IMR-90 (cell line): ENCODE measurements around the gene PTPRN2. TPM values are rescaled to one million over a fixed set of nuclear protein-coding genes. Genes with fewer than 3 reads are reported as not detected.

Experiments
- ATAC-seq: fragments of 200-7000 bp; cut with Tn5 transposase; 2 replicates; pipeline ENCODE4 v1.9.1; 2020; ENCODE audit warnings: low read depth, mild to moderate bottlenecking, moderate library complexity
- BruUV-seq: library from RNA; stranded (reverse); fragments of 400-500 nt; replicated peaks from 2 replicates; lab custom pipeline; 2021; lab: Mats Ljungman, UMichigan
- CTCF ChIA-PET: fragments of 300-600 bp; formaldehyde crosslinking; extraction: SDS; loops from one replicate; lab custom pipeline; 2021; ENCODE audit warnings: antibody characterized with exemption; lab: Yijun Ruan, JAX
- POLR2A ChIA-PET: fragments of 300-600 bp; sonication (Branson Sonifier 250); formaldehyde crosslinking; loops from one replicate; lab custom pipeline; 2022; ENCODE audit warnings: antibody characterized with exemption; ENCODE audit not compliant: unreplicated experiment; lab: Charles Lee
- DNase-seq: peaks from one replicate; pipeline ENCODE4 v3.0.0; 2013
- H2AFZ ChIP-seq: replicated peaks from 2 replicates; pipeline ENCODE3; 2013; ENCODE audit warnings: low read length, mild to moderate bottlenecking; ENCODE audit not compliant: poor library complexity
- H2AK5ac ChIP-seq: 2 replicates; pipeline ENCODE4 v1.6.1; 2013; ENCODE audit warnings: low read depth, low read length, inconsistent platforms
- H2AK9ac ChIP-seq: replicated peaks from 2 replicates; pipeline ENCODE3; 2013; ENCODE audit warnings: mild to moderate bottlenecking, low read depth, low read length, moderate library complexity; ENCODE audit not compliant: poor library complexity
- H2BK120ac ChIP-seq: 2 replicates; pipeline ENCODE4 v1.6.1; 2013; ENCODE audit warnings: low read depth, low read length, inconsistent platforms
- H2BK15ac ChIP-seq: 3 replicates; pipeline ENCODE4 v1.6.1; 2013; ENCODE audit warnings: low read depth, low read length, inconsistent platforms
- H2BK20ac ChIP-seq: 2 replicates; pipeline ENCODE4 v1.6.1; 2013; ENCODE audit warnings: low read depth, mild to moderate bottlenecking, inconsistent platforms, low read length, moderate library complexity
- H2BK5ac ChIP-seq: 2 replicates; pipeline ENCODE4 v1.6.1; 2013; ENCODE audit warnings: mild to moderate bottlenecking, low read depth, low read length, inconsistent platforms; ENCODE audit not compliant: poor library complexity, severe bottlenecking
- H3K14ac ChIP-seq: replicated peaks from 2 replicates; pipeline ENCODE4 v1.6.1; 2013; ENCODE audit warnings: low read depth, low read length, inconsistent platforms
- H3K18ac ChIP-seq: 2 replicates; pipeline ENCODE4 v1.6.1; 2013; ENCODE audit warnings: low read depth, low read length, control low read depth
- H3K23ac ChIP-seq: 2 replicates; pipeline ENCODE4 v1.6.1; 2013; ENCODE audit warnings: low read depth, low read length, inconsistent platforms
- H3K27ac ChIP-seq: 2 replicates; pipeline ENCODE4 v1.5.1; 2013; ENCODE audit warnings: mild to moderate bottlenecking, control low read depth, low read length; ENCODE audit not compliant: insufficient read depth
- H3K27me3 ChIP-seq: 2 replicates; pipeline ENCODE4 v1.6.1; 2013; ENCODE audit warnings: low read length; ENCODE audit not compliant: control insufficient read depth, insufficient read depth
- H3K36me3 ChIP-seq: 2 replicates; pipeline ENCODE4 v1.6.1; 2013; ENCODE audit warnings: low read length, mixed read lengths; ENCODE audit not compliant: control insufficient read depth, insufficient read depth
- H3K4ac ChIP-seq: 2 replicates; pipeline ENCODE4 v1.6.1; 2013; ENCODE audit warnings: low read depth, low read length, inconsistent platforms
- H3K4me1 ChIP-seq: 2 replicates; pipeline ENCODE4 v1.6.1; 2013; ENCODE audit warnings: low read length, mixed read lengths; ENCODE audit not compliant: control insufficient read depth, insufficient read depth
- H3K4me2 ChIP-seq: 2 replicates; pipeline ENCODE4 v1.6.1; 2013; ENCODE audit warnings: low read depth, mild to moderate bottlenecking, control low read depth, low read length, moderate library complexity
- H3K4me3 ChIP-seq: 2 replicates; pipeline ENCODE4 v1.5.1; 2013; ENCODE audit warnings: low read depth, mild to moderate bottlenecking, control low read depth, low read length, moderate library complexity; ENCODE audit not compliant: insufficient read depth
- H3K56ac ChIP-seq: 2 replicates; pipeline ENCODE4 v1.6.1; 2013; ENCODE audit warnings: low read length, inconsistent platforms; ENCODE audit not compliant: insufficient read depth; ENCODE audit errors: extremely low read depth
- H3K79me1 ChIP-seq, 2 experiments: 2 replicates each; pipeline ENCODE4 v1.6.1; 2013; ENCODE audit warnings: low read length in 2 of 2, inconsistent platforms in 1 of 2, low read depth in 1 of 2
- H3K9ac ChIP-seq: 2 replicates; pipeline ENCODE4 v1.6.1; 2013; ENCODE audit warnings: low read depth, low read length, control low read depth
- H3K9me1 ChIP-seq: 2 replicates; pipeline ENCODE4 v1.6.1; 2013; ENCODE audit warnings: low read length, inconsistent platforms; ENCODE audit not compliant: insufficient read depth
- H3K9me3 ChIP-seq: 2 replicates; pipeline ENCODE4 v1.6.1; 2013; ENCODE audit warnings: low read length; ENCODE audit not compliant: control insufficient read depth, insufficient read depth
- H4K20me1 ChIP-seq: 2 replicates; pipeline ENCODE4 v1.6.1; 2013; ENCODE audit warnings: low read length, inconsistent platforms; ENCODE audit not compliant: insufficient read depth
- H4K5ac ChIP-seq: 2 replicates; pipeline ENCODE4 v1.6.1; 2013; ENCODE audit warnings: mild to moderate bottlenecking, low read depth, low read length, control low read depth
- H4K8ac ChIP-seq, 2 experiments: 2 replicates each; pipeline ENCODE4 v1.6.1; 2013; ENCODE audit warnings: low read depth in 2 of 2, low read length in 2 of 2, control low read depth in 1 of 2, inconsistent platforms in 1 of 2
- H4K91ac ChIP-seq: 2 replicates; pipeline ENCODE4 v1.6.1; 2013; ENCODE audit warnings: low read depth, low read length, inconsistent platforms; ENCODE audit not compliant: insufficient read depth
- BHLHE40 ChIP-seq: fragments of 150-350 bp; IDR thresholded peaks from 2 replicates; pipeline ENCODE4 v1.6.1; 2016; ENCODE audit warnings: mild to moderate bottlenecking, low read depth, low read length
- CEBPB ChIP-seq: IDR thresholded peaks from 2 replicates; pipeline ENCODE4 v1.6.1; 2012; ENCODE audit warnings: low read depth, low read length, improper control_type of control experiment
- CHD1 ChIP-seq: IDR thresholded peaks from 2 replicates; pipeline ENCODE4 v1.6.1; 2012; ENCODE audit warnings: low read depth, low read length, improper control_type of control experiment
- FOS ChIP-seq: fragments of 150-350 bp; IDR thresholded peaks from 2 replicates; pipeline ENCODE4 v1.6.1; 2016; ENCODE audit warnings: low read depth, low read length
- MAFK ChIP-seq: IDR thresholded peaks from 2 replicates; pipeline ENCODE4 v1.6.1; 2012; ENCODE audit warnings: low read depth, low read length, improper control_type of control experiment
- MAZ ChIP-seq: IDR thresholded peaks from 2 replicates; pipeline ENCODE4 v1.6.1; 2012; ENCODE audit warnings: low read depth, mild to moderate bottlenecking, low read length, improper control_type of control experiment, moderate library complexity, borderline replicate concordance
- MXI1 ChIP-seq: IDR thresholded peaks from 2 replicates; pipeline ENCODE4 v1.6.1; 2012; ENCODE audit warnings: low read depth, mild to moderate bottlenecking, low read length, moderate library complexity, borderline replicate concordance
- NFE2L2 ChIP-seq: fragments of 150-350 bp; IDR thresholded peaks from 2 replicates; pipeline ENCODE4 v1.6.1; 2016; ENCODE audit warnings: low read depth, mild to moderate bottlenecking, low read length
- POLR2A ChIP-seq: IDR thresholded peaks from 2 replicates; pipeline ENCODE4 v1.6.1; 2012; ENCODE audit warnings: mild to moderate bottlenecking, low read depth, low read length
- RAD21 ChIP-seq: IDR thresholded peaks from 2 replicates; pipeline ENCODE4 v1.6.1; 2012; ENCODE audit warnings: low read length, improper control_type of control experiment
- RCOR1 ChIP-seq: IDR thresholded peaks from 2 replicates; pipeline ENCODE4 v1.6.1; 2012; ENCODE audit warnings: mild to moderate bottlenecking, low read length, improper control_type of control experiment; ENCODE audit not compliant: insufficient replicate concordance
- RFX5 ChIP-seq: IDR thresholded peaks from 2 replicates; pipeline ENCODE4 v1.8.0; 2012; ENCODE audit warnings: low read depth, mild to moderate bottlenecking, low read length, moderate library complexity
- SMC3 ChIP-seq: fragments of 150-350 bp; IDR thresholded peaks from 2 replicates; pipeline ENCODE4 v1.6.1; 2016; ENCODE audit warnings: low read depth, mild to moderate bottlenecking, antibody characterized with exemption, low read length, moderate library complexity
- WGBS, 2 experiments: methylation state at CpG; one replicate each; pipeline versions ENCODE4 v1.1.5 to v1.1.7; 2013; ENCODE audit warnings: missing lambda C conversion rate in 2 of 2; ENCODE audit not compliant: insufficient read length in 1 of 2; ENCODE audit errors: extremely low coverage in 2 of 2; 5-methylcytosine and 5-hydroxymethylcytosine counted together
- dilution Hi-C: fragments of 300-500 bp; cut with HindIII; formaldehyde crosslinking; loops from one replicate; pipeline ENCODE4 v1.14.3; 2018; ENCODE audit warnings: low sequenced_read_pairs; ENCODE audit not compliant: unreplicated experiment
- in situ Hi-C: fragments of 300-500 bp; cut with MboI; formaldehyde crosslinking; loops from 3 replicates; pipeline ENCODE4 v1.14.3; 2019; ENCODE audit warnings: low sequenced_read_pairs, inconsistent platforms, mixed read lengths
- intact Hi-C: fragments of 100-400 bp; cut with micrococcal nuclease; formaldehyde crosslinking; loops from 2 replicates; pipeline ENCODE4 v1.10.0; 2022
- polyA plus RNA-seq, 3 experiments: library from polyadenylated mRNA; depleted of rRNA; stranded (reverse); fragments of >200 nt; gene quantifications; 2 replicates each; pipeline ENCODE4 v1.2.3, GENCODE V29; 2012; ENCODE audit warnings: low replicate concordance in 1 of 3
- total RNA-seq: library from RNA; depleted of rRNA; stranded (reverse); fragments of >200 nt; gene quantifications from 2 replicates; pipeline ENCODE4 v1.2.3, GENCODE V29; 2012
- TF ChIP-seq, protein P1 (sequence below): fragments of 150-350 bp; IDR thresholded peaks from 2 replicates; pipeline ENCODE4 v1.6.1; 2016; ENCODE audit warnings: low read depth, mild to moderate bottlenecking, low read length, moderate library complexity, borderline replicate concordance
- TF ChIP-seq, protein P2 (sequence below): conservative IDR thresholded peaks from 2 replicates; pipeline ENCODE4 v1.5.1; 2012; ENCODE audit warnings: mild to moderate bottlenecking, low read depth, low read length, improper control_type of control experiment
- TF ChIP-seq, protein P3 (sequence below): fragments of 150-350 bp; IDR thresholded peaks from 2 replicates; pipeline ENCODE4 v1.6.1; 2017; ENCODE audit warnings: mild to moderate bottlenecking, antibody characterized with exemption, low read length, low read depth

Gene PTPRN2
- total and polyA plus RNA-seq, 2 of the 4 experiments (the other 2 are of a cell fraction), result 0.03 TPM; not detected in 1

DNA sequence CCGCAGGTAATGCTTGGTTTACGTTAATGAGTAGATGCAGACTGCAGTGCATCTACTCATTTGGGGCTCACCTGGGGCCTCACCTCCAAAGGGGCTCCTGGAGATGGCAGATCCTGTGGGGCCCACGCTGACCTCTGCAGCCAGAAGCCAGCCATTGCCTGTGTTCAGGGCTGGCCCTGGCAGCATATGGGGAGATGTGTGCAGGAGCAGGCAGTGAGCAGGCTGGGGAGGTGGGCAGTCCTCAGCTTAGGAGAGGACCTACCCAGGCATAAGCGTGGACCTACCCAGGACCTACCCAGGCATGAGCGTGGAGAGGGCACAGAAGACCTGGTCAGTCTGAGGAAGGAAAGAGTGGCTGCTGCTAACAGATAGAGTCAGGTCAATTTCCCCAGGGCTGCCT is 178.5 kb downstream of the PTPRN2 start:
- no peak overlapping the region for H4K5ac ChIP-seq
- H2BK120ac ChIP-seq, result no peak overlapping the region
- H2BK20ac ChIP-seq, result no peak overlapping the region
- BruUV-seq, result no TSS peak
- H2AFZ ChIP-seq, result no peak overlapping the region
- in situ Hi-C loops, result no loop called here
- no peak overlapping the region for H2AK5ac ChIP-seq
- no peaks in the 10 kb centered on the region for H3K27me3 ChIP-seq
- H3K9ac ChIP-seq, result no peak overlapping the region
- H3K4me3 ChIP-seq, result no peak overlapping the region
- no peak overlapping the region for H4K8ac ChIP-seq
- H3K9me3 ChIP-seq, result peaks cover 49% of the 10 kb centered on the region
- H3K4ac ChIP-seq, result no peak overlapping the region
- H3K9me1 ChIP-seq, result no peaks in the 10 kb centered on the region
- no peak overlapping the region for H3K27ac ChIP-seq
- ATAC-seq, result no peak
- H4K91ac ChIP-seq, result no peak overlapping the region
- WGBS, 2 experiments, result 40% methylated on average over 3 of the region's 5 CpGs; no CpG with 5 or more reads in 1 of the 2 experiments
- intact Hi-C loops, result no loop called here
- dilution Hi-C loops, result no loop called here
- TF ChIP-seq, protein P1, sequence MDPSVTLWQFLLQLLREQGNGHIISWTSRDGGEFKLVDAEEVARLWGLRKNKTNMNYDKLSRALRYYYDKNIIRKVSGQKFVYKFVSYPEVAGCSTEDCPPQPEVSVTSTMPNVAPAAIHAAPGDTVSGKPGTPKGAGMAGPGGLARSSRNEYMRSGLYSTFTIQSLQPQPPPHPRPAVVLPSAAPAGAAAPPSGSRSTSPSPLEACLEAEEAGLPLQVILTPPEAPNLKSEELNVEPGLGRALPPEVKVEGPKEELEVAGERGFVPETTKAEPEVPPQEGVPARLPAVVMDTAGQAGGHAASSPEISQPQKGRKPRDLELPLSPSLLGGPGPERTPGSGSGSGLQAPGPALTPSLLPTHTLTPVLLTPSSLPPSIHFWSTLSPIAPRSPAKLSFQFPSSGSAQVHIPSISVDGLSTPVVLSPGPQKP, result no peak
- TF ChIP-seq RCOR1 (no peak), RFX5 (no peak), BHLHE40 (no peak), MXI1 (no peak), CHD1 (no peak), POLR2A (no peak), RAD21 (no peak), FOS (no peak), NFE2L2 (no peak), SMC3 (no peak), CEBPB (no peak), MAZ (no peak), MAFK (no peak)
- TF ChIP-seq, protein P2, sequence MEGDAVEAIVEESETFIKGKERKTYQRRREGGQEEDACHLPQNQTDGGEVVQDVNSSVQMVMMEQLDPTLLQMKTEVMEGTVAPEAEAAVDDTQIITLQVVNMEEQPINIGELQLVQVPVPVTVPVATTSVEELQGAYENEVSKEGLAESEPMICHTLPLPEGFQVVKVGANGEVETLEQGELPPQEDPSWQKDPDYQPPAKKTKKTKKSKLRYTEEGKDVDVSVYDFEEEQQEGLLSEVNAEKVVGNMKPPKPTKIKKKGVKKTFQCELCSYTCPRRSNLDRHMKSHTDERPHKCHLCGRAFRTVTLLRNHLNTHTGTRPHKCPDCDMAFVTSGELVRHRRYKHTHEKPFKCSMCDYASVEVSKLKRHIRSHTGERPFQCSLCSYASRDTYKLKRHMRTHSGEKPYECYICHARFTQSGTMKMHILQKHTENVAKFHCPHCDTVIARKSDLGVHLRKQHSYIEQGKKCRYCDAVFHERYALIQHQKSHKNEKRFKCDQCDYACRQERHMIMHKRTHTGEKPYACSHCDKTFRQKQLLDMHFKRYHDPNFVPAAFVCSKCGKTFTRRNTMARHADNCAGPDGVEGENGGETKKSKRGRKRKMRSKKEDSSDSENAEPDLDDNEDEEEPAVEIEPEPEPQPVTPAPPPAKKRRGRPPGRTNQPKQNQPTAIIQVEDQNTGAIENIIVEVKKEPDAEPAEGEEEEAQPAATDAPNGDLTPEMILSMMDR, result no peak
- TF ChIP-seq, protein P3, sequence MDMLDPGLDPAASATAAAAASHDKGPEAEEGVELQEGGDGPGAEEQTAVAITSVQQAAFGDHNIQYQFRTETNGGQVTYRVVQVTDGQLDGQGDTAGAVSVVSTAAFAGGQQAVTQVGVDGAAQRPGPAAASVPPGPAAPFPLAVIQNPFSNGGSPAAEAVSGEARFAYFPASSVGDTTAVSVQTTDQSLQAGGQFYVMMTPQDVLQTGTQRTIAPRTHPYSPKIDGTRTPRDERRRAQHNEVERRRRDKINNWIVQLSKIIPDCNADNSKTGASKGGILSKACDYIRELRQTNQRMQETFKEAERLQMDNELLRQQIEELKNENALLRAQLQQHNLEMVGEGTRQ, result no peak
- H3K4me2 ChIP-seq, result no peak overlapping the region
- no peak overlapping the region for H3K14ac ChIP-seq
- H4K20me1 ChIP-seq, result no peaks in the 10 kb centered on the region
- H3K23ac ChIP-seq, result no peak overlapping the region
- no peak overlapping the region for H3K18ac ChIP-seq
- H3K56ac ChIP-seq, result no peak overlapping the region
- DNase-seq, result no peak
- H2BK15ac ChIP-seq, result no peak overlapping the region
- H2AK9ac ChIP-seq, result no peak overlapping the region
- H3K4me1 ChIP-seq, result no peaks in the 10 kb centered on the region
- H2BK5ac ChIP-seq, result no peak overlapping the region
- no peaks in the 10 kb centered on the region for H3K79me1 ChIP-seq
- CTCF ChIA-PET, result interaction anchor here (0.6 kb wide), 1 partner anchor 102 kb away, joined by 4 read pairs; no protein-coding TSS in a partner anchor
- POLR2A ChIA-PET, result no interaction called here
- no peaks in the 10 kb centered on the region for H3K36me3 ChIP-seq
